ENCODE results near the gene DRD3.

DRD3 gene

DNA sequence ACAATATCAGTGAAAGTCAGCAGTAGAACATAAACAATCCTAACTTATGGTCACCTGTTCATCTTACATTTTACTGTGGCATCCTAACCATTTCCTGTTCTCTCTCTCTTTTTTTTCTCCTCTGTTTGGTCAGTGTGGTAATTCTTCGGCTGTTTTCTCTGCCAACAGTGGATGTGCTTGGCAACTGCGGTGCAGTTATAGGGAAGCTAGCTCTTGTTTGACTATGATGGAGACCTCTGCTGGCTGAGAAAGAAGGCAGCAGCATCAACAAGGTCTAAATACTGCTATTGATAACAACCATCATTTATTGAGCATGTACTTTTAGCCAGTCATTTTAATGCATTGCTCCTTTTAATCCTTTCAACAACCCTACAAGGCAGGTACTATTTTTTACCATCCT, 723 bp upstream of the DRD3 start:
- DNase-seq (ENCODE audit: low read depth in 2 of 2): no peak

GRCh38 chr3:114176890-114177289, 2.0 kb downstream of the DRD3 start:
- DNase-seq (ENCODE audit: low read depth in 2 of 2): no peak

DNA sequence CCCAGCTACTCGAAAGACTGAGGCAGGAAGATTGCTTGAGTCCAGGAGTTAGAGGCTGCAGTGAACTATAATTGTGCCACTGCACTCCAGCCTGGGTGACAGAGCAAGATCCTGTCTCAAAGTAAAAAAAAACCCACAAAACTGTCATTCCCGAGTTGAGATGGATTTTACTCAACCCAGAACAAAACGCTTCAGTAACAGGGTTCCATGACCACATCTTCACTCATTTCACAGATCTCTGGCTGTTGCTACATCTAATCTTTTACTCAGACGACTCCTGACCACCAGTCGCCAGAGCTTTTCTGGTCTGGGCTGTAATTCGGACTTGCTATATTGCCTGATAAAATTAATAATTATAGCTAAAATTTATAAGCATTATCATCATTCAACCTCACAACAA, 2.4 kb downstream of the DRD3 start:
- DNase-seq (ENCODE audit: low read depth in 2 of 2): no peak

DNA sequence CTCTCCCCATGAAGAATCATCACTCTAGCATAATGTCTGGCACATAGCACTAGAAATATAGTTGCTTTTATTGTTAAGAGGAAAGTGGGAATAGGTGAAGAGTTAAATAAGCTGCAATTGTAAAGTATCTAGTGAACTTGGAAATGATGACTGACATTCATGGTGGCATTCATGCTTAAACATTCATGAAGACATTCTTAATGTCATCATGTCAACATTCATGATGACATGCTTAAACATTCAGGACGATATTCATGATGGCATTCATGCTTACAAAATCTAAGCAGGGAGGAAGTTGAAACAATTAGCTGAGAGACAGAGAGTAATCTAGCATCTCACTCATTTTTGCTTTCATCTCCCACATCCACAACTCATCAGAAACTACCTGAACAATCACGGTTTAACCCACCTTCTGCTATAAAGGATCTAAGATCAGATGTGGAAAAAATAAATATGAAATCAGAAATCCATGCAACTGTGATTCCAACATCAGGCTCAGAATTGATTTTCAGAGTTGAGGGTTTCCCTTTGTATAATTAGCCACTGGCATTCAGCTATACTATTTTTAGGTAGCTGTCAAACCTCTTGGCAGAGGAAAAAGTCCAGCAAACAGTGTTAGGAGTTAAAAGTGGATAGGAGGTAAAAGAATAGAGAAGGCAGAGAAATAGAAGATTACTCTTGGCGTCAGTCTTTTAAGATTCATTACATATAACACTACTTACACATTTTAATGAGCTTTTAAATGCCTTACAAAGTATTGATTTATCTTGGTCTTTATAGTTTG, 3.5 kb downstream of the DRD3 start:
- DNase-seq (ENCODE audit: low read depth in 2 of 2): no peak

DNA sequence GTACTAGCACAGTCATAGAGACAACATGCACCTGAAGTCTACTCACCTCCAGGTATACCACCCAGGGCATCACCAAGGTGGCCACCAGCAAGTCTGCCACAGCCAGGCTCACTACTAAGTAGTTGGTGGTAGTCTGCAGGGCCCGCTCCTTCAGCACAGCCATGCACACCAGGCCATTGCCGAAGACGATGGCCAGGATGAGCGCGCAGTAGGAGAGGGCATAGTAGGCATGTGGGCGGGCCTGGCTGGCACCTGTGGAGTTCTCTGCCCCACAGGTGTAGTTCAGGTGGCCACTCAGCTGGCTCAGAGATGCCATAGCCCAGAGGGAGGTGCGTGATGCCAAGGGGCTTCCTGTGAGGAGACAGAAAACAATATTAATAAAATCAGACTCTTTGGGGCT, 7.2 kb downstream of the DRD3 start:
- DNase-seq (ENCODE audit: low read depth in 2 of 2): no peak

GRCh38 chr3:114168150-114168549, 10.7 kb downstream of the DRD3 start:
- DNase-seq (ENCODE audit: low read depth in 2 of 2): no peak

GRCh38 chr3:114157321-114157720, 21.5 kb downstream of the DRD3 start:
- no peak for DNase-seq (ENCODE audit: low read depth in 2 of 2)

DNA sequence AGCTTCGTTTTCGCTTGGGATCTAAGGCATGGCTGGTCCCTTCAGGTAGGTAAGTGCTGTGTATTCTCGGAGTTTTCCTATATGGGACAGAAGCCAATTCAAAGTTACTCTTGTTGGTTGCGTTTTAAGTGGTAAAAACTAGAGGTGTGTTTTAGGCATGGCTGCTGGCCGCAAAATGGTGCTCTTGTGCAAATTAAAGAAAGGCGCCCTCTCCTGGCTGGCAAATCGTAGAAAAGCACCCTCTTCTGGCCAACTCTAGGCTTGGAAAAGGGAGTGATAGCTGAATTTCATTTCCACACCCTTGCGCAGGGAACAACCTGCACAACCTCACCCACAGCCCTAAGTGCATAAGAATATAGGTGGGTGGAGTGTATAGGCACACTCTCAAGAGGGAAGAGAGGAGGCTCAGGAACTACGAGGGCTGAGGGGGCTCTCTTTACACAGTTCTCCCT, 23.5 kb downstream of the DRD3 start:
- DNase-seq (ENCODE audit: low read depth in 2 of 2): no peak

- no peak for DNase-seq (ENCODE audit: low read depth in 2 of 2)
Measured at GRCh38 chr3:114154321-114154821, 24.5 kb downstream of the DRD3 start.

DNA sequence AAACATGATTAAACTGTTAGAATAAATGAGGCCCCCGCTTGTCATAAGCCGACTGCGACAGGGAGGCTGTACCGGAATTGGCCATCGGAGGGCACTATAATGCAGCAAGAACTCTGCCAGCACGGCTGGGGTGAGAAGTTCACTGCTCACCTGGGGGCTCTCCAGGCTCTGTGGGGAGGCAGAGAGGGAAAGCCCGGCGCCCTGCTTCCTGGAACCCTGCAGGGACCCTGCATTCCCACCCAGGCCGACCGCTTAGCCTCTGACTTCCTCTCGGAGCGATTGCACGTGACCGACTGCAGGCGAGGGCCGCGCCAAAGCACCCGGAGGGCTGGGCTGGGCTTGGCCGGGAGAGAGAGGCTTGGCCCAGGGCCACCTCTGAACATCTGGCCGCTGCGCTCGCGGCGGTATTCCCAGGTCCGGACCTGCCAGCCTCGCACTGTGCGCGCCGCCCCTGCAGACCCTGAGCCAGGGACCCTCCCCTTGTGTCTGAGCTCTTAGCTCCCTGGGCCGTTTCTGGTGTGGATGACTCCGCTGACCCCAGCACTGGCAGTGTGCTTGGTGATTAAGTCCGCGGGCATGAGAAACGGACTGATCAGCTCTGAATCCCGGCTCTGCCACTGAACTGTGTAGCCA, 26.2 kb downstream of the DRD3 start:
- peak; percentile 65 to 75 for DNase-seq (ENCODE audit: low read depth in 2 of 2)

- DNase-seq (ENCODE audit: low read depth in 2 of 2): no peak
Measured at GRCh38 chr3:114151091-114151490, 27.8 kb downstream of the DRD3 start.

- DNase-seq (ENCODE audit: low read depth in 2 of 2): no peak
Measured at GRCh38 chr3:114147251-114147650, 31.6 kb downstream of the DRD3 start.

- no peak for DNase-seq (ENCODE audit: low read depth in 2 of 2)
Measured at GRCh38 chr3:114144909-114145688, 33.8 kb downstream of the DRD3 start.

DNA sequence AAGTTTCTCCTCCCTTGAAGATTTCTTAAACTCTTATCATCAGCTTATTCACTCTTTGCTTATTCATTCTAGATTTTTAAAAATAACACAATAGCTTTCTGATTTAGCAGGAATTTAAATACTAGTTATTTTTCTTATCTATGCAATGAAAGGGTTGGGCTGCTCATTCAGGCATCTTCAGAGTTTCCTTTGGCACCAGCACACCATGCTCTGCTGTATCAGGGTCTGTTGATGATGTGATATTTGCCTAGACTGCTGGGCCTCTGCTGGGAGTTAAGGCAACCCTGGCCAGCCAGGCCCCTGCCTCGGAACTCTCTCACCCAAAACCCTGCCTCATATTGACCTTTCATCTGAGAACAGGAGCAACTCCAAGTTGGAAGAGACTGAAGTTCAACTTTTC, 35.0 kb downstream of the DRD3 start:
- no peak for DNase-seq (ENCODE audit: low read depth in 2 of 2)

DNA sequence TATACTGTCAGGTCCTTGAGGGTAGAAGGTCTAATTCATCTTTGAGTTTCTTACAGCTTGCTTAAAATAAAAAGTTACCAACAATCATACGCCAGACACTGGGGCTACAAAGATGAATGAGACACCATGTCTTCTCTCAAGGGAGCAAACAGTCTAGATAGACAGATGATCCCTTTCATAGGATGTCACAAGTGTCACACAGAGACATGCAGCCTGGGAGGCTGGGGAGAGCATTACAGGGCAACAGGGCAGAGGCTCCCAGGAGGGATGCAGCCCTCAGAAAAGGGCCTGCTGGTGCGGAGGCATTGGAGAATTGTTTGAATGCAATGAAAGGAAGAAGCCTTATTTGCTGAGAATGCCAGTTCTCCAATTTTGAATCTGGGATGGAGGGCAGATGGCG, 39.0 kb downstream of the DRD3 start:
- DNase-seq (ENCODE audit: low read depth in 2 of 2): no peak

DNA sequence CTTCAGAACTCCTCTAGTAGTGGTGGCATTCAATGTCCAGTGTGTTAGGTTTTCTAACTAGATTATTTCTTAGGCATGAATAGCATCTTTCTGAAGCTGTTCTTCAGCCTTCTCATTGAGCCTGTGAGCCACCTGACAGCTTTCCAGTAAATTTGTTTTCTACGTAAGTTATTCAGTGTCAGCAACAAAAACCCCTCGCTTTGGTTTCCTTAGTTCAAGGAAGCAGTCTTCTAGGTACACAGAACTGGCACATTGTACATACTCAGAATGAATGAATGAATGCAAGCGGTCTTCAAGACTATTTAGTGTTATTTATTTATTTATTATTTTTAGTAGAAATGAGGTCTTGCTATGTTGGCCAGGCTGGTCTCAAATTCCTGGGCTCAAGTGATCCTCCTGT, 44.9 kb downstream of the DRD3 start:
- DNase-seq (ENCODE audit: low read depth in 2 of 2): no peak

DNA sequence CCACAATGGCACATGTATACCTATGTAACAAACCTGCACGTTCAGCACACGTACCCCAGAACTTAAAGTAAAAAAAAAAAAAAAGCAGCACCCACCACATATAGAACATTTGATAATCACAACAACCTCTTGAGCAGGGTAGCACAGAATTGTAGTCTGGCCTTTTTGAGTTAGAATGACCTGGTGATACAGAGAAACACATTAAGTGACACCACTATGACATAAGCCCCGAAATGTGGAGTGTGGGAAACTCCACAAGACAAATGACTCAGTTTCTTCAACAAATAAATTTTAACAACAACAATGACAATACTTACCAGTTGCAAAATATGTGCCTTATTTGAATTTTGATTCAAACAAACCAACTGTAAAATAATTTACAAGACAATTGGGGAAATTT, 46.4 kb downstream of the DRD3 start:
- DNase-seq (ENCODE audit: low read depth in 2 of 2): no peak

- DNase-seq (ENCODE audit: low read depth in 2 of 2): no peak
Measured at GRCh38 chr3:114128826-114129225, 50.0 kb downstream of the DRD3 start.

- DNase-seq (ENCODE audit: low read depth in 2 of 2): no peak
Measured at GRCh38 chr3:114128231-114128630, 50.6 kb downstream of the DRD3 start.

DNA sequence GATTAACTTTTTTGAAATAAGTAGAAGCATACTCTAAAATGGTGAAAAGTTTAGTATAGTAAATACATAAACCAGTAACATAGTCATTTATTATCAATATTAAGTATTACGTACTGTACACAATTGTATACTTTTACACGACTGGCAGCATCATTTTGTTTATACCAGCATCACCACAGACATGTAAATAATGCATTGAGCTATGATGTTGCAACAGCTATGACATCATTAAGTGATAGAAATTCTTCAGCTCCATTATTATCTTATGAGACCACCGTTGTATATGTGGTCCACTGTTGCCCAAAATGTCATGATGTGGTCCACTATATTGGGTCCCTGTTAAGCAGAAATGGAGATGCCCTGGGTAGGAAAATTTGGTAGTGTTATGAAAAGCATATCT, 51.3 kb downstream of the DRD3 start:
- DNase-seq (ENCODE audit: low read depth in 2 of 2): no peak

DNA sequence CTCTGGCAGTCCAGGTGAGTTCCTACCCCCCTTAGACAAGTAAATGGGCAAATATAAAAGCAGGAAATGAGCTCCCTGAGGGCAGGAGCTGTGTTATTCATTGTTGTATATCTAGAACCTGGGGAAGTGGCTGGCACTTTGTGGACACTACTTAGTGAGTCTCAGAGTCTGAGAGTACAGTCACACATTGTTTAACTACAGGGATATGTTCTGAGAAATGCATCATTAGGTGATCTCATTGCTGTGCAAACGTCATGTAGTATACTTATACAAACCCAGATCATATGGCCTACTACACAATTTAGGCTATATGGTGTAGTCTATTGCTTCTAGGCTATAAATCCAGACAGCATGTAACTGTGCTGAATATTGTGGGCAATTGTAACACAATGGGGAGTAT, 52.4 kb downstream of the DRD3 start:
- DNase-seq (ENCODE audit: low read depth in 2 of 2): no peak

- DNase-seq (ENCODE audit: low read depth in 2 of 2): no peak
Measured at GRCh38 chr3:114122027-114122709, 56.7 kb downstream of the DRD3 start.

All from stimulated activated CD8-positive, alpha-beta memory T cell treated with anti-CD3 and anti-CD28 coated beads, Interleukin-15, amount 100 ng/mL, for 4 hours (primary cell).